ENCODE data around the gene MORN3. TPM values are rescaled to one million over a fixed set of nuclear protein-coding genes. Genes with fewer than 3 reads are reported as not detected.

MORN3 gene
- total and polyA plus RNA-seq, 9 of the 15 experiments (the other 6 are each of a cell fraction or from before 2014, with no cell fraction given): 0.09 to 0.27 (median 0.20) TPM

DNA sequence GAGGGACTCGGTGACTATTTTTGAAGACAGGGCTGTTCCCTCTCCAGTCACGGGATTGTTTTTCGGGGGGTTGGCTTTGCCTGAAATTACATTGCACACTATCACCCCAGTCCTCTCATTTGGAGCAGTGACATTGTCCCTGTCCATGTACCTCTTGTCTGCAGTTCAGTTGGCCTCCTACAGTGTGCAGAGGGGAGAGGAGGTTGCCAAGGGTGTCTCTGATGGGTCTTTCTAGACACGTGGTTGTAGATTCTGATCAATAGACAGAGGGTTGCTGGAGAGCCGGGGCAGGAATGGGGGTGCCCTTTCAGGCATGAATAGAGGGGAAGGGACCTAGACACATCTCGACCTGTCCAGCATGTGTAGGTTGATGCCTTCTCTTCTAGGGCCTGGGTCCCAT, 44.3 kb upstream of the MORN3 start (continued):
- TF ChIP-seq, protein P1, sequence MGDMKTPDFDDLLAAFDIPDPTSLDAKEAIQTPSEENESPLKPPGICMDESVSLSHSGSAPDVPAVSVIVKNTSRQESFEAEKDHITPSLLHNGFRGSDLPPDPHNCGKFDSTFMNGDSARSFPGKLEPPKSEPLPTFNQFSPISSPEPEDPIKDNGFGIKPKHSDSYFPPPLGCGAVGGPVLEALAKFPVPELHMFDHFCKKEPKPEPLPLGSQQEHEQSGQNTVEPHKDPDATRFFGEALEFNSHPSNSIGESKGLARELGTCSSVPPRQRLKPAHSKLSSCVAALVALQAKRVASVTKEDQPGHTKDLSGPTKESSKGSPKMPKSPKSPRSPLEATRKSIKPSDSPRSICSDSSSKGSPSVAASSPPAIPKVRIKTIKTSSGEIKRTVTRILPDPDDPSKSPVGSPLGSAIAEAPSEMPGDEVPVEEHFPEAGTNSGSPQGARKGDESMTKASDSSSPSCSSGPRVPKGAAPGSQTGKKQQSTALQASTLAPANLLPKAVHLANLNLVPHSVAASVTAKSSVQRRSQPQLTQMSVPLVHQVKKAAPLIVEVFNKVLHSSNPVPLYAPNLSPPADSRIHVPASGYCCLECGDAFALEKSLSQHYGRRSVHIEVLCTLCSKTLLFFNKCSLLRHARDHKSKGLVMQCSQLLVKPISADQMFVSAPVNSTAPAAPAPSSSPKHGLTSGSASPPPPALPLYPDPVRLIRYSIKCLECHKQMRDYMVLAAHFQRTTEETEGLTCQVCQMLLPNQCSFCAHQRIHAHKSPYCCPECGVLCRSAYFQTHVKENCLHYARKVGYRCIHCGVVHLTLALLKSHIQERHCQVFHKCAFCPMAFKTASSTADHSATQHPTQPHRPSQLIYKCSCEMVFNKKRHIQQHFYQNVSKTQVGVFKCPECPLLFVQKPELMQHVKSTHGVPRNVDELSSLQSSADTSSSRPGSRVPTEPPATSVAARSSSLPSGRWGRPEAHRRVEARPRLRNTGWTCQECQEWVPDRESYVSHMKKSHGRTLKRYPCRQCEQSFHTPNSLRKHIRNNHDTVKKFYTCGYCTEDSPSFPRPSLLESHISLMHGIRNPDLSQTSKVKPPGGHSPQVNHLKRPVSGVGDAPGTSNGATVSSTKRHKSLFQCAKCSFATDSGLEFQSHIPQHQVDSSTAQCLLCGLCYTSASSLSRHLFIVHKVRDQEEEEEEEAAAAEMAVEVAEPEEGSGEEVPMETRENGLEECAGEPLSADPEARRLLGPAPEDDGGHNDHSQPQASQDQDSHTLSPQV (IDR thresholded peaks at IDR 0.05): peak; percentile 30; the same call in 1 of the 2 replicates
- TF ChIP-seq ZNF263 (CRISPR knock-in tag; IDR thresholded peaks at IDR 0.05; ENCODE audit: borderline replicate concordance): no peak
- TF ChIP-seq, protein P2, sequence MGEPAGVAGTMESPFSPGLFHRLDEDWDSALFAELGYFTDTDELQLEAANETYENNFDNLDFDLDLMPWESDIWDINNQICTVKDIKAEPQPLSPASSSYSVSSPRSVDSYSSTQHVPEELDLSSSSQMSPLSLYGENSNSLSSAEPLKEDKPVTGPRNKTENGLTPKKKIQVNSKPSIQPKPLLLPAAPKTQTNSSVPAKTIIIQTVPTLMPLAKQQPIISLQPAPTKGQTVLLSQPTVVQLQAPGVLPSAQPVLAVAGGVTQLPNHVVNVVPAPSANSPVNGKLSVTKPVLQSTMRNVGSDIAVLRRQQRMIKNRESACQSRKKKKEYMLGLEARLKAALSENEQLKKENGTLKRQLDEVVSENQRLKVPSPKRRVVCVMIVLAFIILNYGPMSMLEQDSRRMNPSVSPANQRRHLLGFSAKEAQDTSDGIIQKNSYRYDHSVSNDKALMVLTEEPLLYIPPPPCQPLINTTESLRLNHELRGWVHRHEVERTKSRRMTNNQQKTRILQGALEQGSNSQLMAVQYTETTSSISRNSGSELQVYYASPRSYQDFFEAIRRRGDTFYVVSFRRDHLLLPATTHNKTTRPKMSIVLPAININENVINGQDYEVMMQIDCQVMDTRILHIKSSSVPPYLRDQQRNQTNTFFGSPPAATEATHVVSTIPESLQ (CRISPR knock-in tag; IDR thresholded peaks at IDR 0.05): no peak
- TF ChIP-seq HNRNPH1 (optimal IDR thresholded peaks at IDR 0.05; ENCODE audit: low read depth, low read length): no peak
- TF ChIP-seq, protein P3, sequence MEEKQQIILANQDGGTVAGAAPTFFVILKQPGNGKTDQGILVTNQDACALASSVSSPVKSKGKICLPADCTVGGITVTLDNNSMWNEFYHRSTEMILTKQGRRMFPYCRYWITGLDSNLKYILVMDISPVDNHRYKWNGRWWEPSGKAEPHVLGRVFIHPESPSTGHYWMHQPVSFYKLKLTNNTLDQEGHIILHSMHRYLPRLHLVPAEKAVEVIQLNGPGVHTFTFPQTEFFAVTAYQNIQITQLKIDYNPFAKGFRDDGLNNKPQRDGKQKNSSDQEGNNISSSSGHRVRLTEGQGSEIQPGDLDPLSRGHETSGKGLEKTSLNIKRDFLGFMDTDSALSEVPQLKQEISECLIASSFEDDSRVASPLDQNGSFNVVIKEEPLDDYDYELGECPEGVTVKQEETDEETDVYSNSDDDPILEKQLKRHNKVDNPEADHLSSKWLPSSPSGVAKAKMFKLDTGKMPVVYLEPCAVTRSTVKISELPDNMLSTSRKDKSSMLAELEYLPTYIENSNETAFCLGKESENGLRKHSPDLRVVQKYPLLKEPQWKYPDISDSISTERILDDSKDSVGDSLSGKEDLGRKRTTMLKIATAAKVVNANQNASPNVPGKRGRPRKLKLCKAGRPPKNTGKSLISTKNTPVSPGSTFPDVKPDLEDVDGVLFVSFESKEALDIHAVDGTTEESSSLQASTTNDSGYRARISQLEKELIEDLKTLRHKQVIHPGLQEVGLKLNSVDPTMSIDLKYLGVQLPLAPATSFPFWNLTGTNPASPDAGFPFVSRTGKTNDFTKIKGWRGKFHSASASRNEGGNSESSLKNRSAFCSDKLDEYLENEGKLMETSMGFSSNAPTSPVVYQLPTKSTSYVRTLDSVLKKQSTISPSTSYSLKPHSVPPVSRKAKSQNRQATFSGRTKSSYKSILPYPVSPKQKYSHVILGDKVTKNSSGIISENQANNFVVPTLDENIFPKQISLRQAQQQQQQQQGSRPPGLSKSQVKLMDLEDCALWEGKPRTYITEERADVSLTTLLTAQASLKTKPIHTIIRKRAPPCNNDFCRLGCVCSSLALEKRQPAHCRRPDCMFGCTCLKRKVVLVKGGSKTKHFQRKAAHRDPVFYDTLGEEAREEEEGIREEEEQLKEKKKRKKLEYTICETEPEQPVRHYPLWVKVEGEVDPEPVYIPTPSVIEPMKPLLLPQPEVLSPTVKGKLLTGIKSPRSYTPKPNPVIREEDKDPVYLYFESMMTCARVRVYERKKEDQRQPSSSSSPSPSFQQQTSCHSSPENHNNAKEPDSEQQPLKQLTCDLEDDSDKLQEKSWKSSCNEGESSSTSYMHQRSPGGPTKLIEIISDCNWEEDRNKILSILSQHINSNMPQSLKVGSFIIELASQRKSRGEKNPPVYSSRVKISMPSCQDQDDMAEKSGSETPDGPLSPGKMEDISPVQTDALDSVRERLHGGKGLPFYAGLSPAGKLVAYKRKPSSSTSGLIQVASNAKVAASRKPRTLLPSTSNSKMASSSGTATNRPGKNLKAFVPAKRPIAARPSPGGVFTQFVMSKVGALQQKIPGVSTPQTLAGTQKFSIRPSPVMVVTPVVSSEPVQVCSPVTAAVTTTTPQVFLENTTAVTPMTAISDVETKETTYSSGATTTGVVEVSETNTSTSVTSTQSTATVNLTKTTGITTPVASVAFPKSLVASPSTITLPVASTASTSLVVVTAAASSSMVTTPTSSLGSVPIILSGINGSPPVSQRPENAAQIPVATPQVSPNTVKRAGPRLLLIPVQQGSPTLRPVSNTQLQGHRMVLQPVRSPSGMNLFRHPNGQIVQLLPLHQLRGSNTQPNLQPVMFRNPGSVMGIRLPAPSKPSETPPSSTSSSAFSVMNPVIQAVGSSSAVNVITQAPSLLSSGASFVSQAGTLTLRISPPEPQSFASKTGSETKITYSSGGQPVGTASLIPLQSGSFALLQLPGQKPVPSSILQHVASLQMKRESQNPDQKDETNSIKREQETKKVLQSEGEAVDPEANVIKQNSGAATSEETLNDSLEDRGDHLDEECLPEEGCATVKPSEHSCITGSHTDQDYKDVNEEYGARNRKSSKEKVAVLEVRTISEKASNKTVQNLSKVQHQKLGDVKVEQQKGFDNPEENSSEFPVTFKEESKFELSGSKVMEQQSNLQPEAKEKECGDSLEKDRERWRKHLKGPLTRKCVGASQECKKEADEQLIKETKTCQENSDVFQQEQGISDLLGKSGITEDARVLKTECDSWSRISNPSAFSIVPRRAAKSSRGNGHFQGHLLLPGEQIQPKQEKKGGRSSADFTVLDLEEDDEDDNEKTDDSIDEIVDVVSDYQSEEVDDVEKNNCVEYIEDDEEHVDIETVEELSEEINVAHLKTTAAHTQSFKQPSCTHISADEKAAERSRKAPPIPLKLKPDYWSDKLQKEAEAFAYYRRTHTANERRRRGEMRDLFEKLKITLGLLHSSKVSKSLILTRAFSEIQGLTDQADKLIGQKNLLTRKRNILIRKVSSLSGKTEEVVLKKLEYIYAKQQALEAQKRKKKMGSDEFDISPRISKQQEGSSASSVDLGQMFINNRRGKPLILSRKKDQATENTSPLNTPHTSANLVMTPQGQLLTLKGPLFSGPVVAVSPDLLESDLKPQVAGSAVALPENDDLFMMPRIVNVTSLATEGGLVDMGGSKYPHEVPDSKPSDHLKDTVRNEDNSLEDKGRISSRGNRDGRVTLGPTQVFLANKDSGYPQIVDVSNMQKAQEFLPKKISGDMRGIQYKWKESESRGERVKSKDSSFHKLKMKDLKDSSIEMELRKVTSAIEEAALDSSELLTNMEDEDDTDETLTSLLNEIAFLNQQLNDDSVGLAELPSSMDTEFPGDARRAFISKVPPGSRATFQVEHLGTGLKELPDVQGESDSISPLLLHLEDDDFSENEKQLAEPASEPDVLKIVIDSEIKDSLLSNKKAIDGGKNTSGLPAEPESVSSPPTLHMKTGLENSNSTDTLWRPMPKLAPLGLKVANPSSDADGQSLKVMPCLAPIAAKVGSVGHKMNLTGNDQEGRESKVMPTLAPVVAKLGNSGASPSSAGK (IDR thresholded peaks at IDR 0.05): 0 out of 2 replicates have a peak, but pooled peaks have one; percentile 27
